HG03571 (cell line): ENCODE results near the gene ANXA9.

Experiments used
- ATAC-seq: cut with Tn5 transposase; IDR thresholded peaks from one replicate; pipeline ENCODE4 v1.9.1; 2021; ENCODE audit not compliant: unreplicated experiment

ANXA9 gene

GRCh38 chr1:150974580-150975478, 7.3 kb upstream of the ANXA9 start, which contains the start of gene CERS2:
Gene CERS2, minus strand, starts transcription at chr1:150974835. Its CDS starts 5,745 bp downstream, at chr1:150969090.
- ATAC-seq, result peak; percentile 53

GRCh38 chr1:150976401-150976821, 5.7 kb upstream of the ANXA9 start:
- ATAC-seq, result no peak

DNA sequence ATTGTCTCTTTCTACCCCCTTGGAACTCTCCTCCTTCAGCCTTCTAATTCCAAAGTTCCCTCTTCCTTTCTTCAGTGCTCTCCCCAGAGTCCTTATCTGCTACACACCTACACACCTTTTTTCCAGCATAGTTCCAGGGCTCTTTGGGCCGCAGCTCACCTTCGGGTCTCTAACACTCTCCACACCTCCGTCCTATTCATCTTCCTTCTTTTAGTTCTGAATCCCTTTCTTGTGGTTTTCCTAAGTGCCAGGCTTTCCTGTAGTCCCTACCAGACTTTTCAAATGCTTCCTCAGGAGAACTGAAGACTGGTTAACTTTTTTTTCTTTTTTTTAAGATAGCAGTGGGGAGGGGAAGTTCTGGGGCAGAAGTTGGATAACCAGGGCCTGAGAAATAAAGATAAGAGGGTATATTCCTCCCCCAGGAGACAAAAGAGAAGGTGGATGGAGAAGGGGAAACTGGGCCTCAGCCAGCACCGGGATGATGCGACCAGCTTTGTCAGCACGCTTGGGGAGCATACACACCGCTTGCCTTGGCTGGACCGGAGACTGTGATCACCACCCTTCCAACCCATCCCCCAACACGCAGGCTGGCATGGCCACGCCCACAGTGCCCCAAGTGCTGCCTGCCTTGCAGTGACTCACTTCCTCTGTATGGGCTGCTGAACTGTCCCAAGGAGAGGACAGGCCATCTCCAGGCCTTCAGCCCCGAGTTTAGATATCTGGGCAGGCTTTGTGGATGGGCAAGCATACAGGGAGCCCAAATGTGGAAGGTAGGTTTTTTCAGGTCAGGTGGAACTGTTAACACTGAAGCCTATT, 5.0 kb upstream of the ANXA9 start:
- ATAC-seq, result no peak

DNA sequence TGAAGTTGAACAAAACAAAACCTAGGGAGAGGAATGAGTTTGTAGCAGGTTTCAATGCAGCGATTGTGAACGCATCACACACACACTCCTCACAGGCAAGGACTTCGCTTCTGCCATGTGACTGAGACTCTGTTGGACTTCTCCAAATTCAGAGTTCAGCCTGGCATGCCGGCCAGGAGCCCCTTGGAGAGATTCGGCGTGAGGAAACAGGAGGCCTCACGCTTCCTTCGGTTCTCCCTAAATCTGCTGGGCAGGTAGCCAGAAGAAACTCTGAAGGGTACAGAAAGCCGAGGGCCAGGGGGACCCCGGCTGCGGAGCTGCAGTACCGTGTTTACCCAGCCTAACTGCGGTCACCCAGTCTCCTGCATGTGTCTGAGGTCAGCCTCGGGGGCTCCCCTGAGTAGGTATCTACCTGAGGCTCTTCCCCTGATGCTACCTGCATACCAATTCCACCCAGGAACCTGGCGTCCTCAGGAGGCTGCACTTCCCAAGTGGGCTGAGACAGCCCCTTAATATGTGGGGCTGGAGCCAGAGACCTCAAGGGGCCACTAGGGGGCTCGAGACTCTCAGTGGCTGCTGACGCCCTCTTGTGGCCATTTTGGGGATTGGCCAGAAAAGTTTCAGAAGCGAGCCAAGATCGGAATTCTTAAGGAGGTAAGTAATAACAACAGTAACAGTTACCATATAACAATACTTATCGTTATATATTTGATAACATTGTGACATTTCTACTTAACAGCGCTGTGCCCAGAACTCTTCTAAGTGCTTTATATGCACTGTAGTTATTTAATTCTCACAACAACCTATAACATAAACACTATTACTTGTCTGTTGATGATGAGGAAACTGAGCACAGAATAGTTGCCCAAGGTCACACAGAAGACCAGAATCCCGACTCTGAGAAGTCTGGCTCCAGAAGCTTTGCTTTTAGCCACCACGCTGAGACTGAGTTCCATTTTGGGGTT, 2.7 kb upstream of the ANXA9 start:
- peak; percentile 44 for ATAC-seq

DNA sequence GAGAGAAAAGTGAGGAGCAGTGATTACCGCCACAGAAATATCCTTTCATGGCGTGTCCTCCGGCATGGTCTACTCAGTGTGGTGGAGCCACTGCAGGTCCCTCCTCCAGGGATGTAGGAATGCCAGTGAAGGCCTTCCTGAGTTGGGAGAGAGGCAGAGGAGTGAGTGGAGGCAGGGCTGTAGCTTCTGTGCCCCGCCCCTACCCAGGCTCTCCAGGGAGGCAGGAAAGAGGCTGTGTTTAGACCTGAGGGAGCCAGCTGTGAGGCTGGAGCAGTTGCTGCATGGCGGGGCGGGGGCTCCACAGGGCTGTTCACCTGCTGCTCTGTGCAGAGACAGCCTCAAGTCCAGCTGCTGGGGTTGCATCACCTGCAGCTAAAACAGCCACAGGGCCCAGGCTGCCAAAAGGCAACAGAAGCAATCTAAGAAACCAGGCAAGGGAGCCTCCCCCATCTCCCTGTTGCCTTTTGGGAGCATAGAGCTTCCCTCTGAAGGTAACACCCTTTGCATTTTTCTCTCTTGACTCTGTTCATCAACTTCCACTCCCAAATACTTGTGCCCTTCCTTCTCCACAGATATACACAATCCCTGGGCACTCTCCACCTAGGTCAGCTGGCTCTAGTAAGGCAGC, 801 bp upstream of the ANXA9 start:
- ATAC-seq, result no peak

- no peak for ATAC-seq
These were observed 3.2 kb downstream of the ANXA9 start for GRCh38 chr1:150985179-150985825.

DNA sequence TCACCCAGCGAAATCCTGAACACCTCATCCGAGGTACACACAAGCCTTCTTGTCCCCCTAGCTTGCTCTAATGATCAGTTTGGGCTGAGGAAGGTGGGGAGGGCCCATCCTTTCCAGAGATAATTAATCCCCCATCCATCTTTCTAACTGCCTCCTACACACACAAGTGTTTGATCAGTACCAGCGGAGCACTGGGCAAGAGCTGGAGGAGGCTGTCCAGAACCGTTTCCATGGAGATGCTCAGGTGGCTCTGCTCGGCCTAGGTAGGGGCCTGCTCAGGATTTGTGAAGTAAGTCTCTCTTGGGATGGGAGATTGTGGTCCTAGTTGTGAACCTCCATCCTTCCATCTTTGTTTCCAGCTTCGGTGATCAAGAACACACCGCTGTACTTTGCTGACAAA, 5.8 kb downstream of the ANXA9 start:
- no peak for ATAC-seq

DNA sequence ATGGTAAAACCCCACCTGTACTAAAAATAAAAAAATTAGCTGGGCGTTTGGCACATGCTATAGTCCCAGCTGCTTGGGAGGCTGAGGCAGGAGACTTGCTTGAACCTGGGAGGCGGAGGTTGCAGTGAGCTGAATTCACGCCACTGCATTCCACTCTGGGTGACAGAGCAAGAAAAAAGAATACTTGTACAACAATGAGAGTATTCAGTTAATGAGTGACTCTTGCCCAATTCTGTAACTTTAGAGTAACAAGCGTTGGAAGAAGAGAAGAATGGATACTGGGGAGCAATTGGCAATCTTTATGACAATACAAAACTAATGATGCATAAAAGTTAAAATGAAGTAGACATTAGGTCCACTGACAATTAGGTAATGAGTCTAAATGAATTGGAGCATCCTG, 10.5 kb downstream of the ANXA9 start:
- no peak for ATAC-seq

GRCh38 chr1:150994248-150994647, 12.2 kb downstream of the ANXA9 start:
- ATAC-seq, result no peak

DNA sequence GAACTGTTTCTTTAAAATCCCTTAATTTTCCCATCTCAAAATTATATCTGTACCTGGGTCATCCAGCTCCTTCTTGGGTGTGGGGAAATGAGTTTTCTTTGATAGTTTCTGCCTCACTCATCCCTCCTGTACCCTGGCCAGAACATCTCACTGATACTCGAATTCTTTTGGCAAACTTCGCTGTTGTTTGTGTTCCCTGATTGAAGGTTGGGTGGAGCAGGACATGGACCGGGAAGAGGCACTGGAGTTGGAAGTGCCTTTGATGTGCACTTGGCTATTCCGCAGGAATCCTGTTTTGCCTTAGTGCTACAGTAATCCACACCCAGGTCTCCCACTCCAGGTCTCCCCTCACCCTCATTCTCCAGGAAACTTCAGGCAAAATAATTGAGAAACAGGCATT, 13.4 kb downstream of the ANXA9 start:
- no peak for ATAC-seq

GRCh38 chr1:150995896-150996295, 13.8 kb downstream of the ANXA9 start:
- no peak for ATAC-seq

DNA sequence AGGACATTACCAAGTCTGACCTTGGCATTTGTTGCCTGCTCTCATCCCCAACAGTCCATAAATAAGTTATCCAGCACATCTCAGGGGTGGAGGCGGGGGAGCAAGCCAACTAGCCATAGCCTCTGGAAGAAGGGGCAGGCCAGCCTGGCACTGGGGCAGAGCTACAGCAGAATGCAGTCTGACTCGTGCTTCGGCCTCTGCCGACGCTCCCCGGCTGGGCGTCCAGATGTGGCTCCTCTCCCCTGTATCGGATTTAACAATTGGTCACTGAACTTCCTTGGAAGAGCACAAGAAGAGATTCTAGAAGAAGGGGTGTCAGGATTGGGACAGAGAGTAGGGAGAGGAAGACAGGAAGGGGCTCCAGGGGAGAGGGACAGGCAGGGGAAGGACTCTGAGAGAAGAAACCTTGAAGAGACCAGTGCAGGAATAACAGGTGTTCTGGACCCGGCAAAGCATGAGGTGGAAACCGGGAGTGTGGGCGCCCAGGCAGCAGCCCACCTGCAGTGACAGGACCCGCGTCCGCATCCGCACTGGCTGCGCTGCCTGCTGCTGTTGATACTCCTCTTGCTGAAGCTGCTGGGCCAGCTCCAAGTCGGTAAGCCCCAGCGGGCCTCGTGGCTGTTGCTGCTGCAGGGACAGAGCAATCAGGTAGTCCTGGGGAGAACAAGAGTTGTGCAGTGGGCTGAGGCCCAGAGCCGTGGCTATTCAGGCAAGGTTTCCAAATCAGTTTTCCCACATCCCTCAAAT, 15.2 kb downstream of the ANXA9 start:
- ATAC-seq, result no peak

- ATAC-seq, result no peak
These were observed 15.9 kb downstream of the ANXA9 start for GRCh38 chr1:150997949-150998348.

- no peak for ATAC-seq
These were observed 17.1 kb downstream of the ANXA9 start for GRCh38 chr1:150999051-150999674.

GRCh38 chr1:150999926-151000325, 17.8 kb downstream of the ANXA9 start:
- ATAC-seq, result no peak

DNA sequence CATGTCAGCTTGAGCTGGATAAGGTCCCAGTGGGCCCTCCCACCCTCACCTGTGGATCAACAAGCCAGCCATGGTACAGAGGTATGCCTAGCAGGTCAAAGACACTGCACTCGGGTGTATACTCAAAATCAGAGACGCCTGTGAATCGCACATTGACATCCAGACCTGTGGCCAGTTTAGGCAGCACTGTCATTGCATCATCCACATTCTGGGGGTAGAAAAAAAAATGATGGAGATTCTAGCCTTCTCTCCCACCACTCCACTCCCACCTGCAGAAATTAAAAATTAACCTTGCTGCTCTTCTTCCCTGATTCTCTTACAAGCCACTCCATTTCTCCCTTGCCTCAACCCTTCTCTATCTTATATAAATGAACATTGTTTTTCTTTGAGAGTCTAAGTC, 18.3 kb downstream of the ANXA9 start:
- no peak for ATAC-seq

DNA sequence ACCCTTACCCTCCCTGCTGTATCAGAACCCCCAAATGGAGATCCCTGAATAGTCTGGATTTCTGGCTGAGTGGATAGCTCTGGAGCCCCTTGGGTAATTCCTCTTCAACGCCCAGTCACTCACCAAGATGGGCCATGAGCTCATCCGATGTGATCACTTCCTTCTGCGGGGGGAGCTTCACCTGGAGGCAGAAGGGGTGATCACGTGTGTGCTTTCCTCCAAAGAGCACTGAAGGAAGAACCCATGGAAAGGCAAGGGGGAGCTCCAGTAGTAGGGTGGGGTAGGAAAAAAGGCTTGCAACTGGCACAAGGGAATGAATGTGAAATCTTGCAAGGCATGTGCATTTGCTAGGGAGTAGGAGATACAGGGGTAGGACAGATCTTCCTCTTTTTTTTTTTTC, 19.5 kb downstream of the ANXA9 start:
- no peak for ATAC-seq

- ATAC-seq, result no peak
These were observed 20.0 kb downstream of the ANXA9 start for GRCh38 chr1:151002051-151002450.

GRCh38 chr1:151002611-151003010, 20.5 kb downstream of the ANXA9 start:
- ATAC-seq, result no peak
